OCI-LY3 (cell line): Measurements from ENCODE around the gene POLE3.

Experiments used
- H2AFZ ChIP-seq: fragments of 200-600, 300-600 bp; shearing (Covaris generic); 2 replicates; pipeline ENCODE4 v1.6.0; 2014; ENCODE audit warnings: antibody characterized with exemption, low read depth, low read length
- H3K27ac ChIP-seq: fragments of 200-600, 300-600 bp; sonication (generic); 2 replicates; pipeline ENCODE4 v1.5.1; 2014; ENCODE audit warnings: mild to moderate bottlenecking, low read length, moderate library complexity, mixed read lengths
- H3K27me3 ChIP-seq: fragments of 200-600, 300-600 bp; sonication (generic); 2 replicates; pipeline ENCODE4 v1.6.1; 2014; ENCODE audit warnings: low read depth, low read length, mixed read lengths
- H3K36me3 ChIP-seq: fragments of 200-600, 300-600 bp; sonication (generic); replicated peaks from 2 replicates; pipeline ENCODE3; 2014; ENCODE audit warnings: low read depth, low read length, mixed read lengths
- H3K4me1 ChIP-seq: fragments of 300-600, 200-600 bp; sonication (generic); 2 replicates; pipeline ENCODE4 v1.6.1; 2014; ENCODE audit warnings: low read length, mixed read lengths
- H3K4me2 ChIP-seq: fragments of 200-600, 300-600 bp; sonication (generic); 2 replicates; pipeline ENCODE4 v1.6.1; 2014; ENCODE audit warnings: low read length, mixed read lengths
- H3K4me3 ChIP-seq: fragments of 300-600, 200-600 bp; sonication (generic); 2 replicates; pipeline ENCODE4 v1.5.1; 2014; ENCODE audit warnings: antibody characterized with exemption, mild to moderate bottlenecking, low read length, moderate library complexity
- H3K79me2 ChIP-seq: fragments of 300-600, 200-600 bp; shearing (Covaris generic); 2 replicates; pipeline ENCODE4 v1.6.1; 2014; ENCODE audit warnings: mild to moderate bottlenecking, low read length, mixed read lengths
- H3K9ac ChIP-seq: fragments of 300-600, 200-600 bp; shearing (Covaris generic); 2 replicates; pipeline ENCODE4 v1.6.0; 2014; ENCODE audit warnings: mild to moderate bottlenecking, low read length, moderate library complexity
- H3K9me3 ChIP-seq: fragments of 200-600, 300-600 bp; shearing (Covaris generic); 2 replicates; pipeline ENCODE4 v1.6.1; 2014; ENCODE audit warnings: low read length, mixed read lengths; ENCODE audit not compliant: insufficient read depth
- H4K20me1 ChIP-seq: fragments of 200-600, 300-600 bp; sonication (generic); 2 replicates; pipeline ENCODE4 v1.6.1; 2016; ENCODE audit warnings: low read length, mixed read lengths; ENCODE audit not compliant: insufficient read depth
- CTCF ChIP-seq: fragments of 200-600, 300-600 bp; sonication (generic); IDR thresholded peaks from 2 replicates; pipeline ENCODE4 v1.5.1; 2014; ENCODE audit warnings: antibody characterized with exemption, low read length, low read depth
- EZH2phosphoT487 ChIP-seq: fragments of 200-600 bp; shearing (Covaris generic); IDR thresholded peaks from 2 replicates; pipeline ENCODE4 v1.6.1; 2018; ENCODE audit warnings: antibody characterized with exemption, mixed run types, low read depth

POLE3 gene

GRCh38 chr9:113373256-113373655 is 37.2 kb downstream of the POLE3 start:
- H3K4me3 ChIP-seq: no peak overlapping the region
- H3K36me3 ChIP-seq: peaks cover 32% of the 10 kb centered on the region
- no peaks in the 10 kb centered on the region for H3K27me3 ChIP-seq
- peaks cover 12% of the 10 kb centered on the region; the same call in 1 of the 2 replicates for H3K4me1 ChIP-seq
- no peak overlapping the region for H3K27ac ChIP-seq
- TF ChIP-seq EZH2phosphoT487: no peak
- no peak for TF ChIP-seq CTCF
- peaks cover 11% of the 10 kb centered on the region for H3K79me2 ChIP-seq
- H3K9ac ChIP-seq: no peak overlapping the region
- H4K20me1 ChIP-seq: no peaks in the 10 kb centered on the region; the same call in 1 of the 2 replicates
- H2AFZ ChIP-seq: no peak overlapping the region
- H3K4me2 ChIP-seq: no peak overlapping the region
- H3K9me3 ChIP-seq: no peaks in the 10 kb centered on the region

GRCh38 chr9:113372059-113372458 is 38.4 kb downstream of the POLE3 start:
- Histone ChIP-seq H3K4me1 (peaks cover 4% of the 10 kb centered on the region; the same call in 1 of the 2 replicates), H3K4me3 (no peak overlapping the region), H3K27ac (no peak overlapping the region), H3K9ac (no peak overlapping the region), H3K36me3 (peaks cover 32% of the 10 kb centered on the region), H3K27me3 (no peaks in the 10 kb centered on the region), H3K9me3 (no peaks in the 10 kb centered on the region), H3K4me2 (no peak overlapping the region), H4K20me1 (no peaks in the 10 kb centered on the region; the same call in 1 of the 2 replicates), H2AFZ (no peak overlapping the region), H3K79me2 (peaks cover 11% of the 10 kb centered on the region)
- TF ChIP-seq CTCF: no peak
- no peak for TF ChIP-seq EZH2phosphoT487

- H3K27me3 ChIP-seq: no peaks in the 10 kb centered on the region
- H3K4me2 ChIP-seq: no peak overlapping the region
- H3K9ac ChIP-seq: no peak overlapping the region
- no peak overlapping the region for H3K27ac ChIP-seq
- H2AFZ ChIP-seq: no peak overlapping the region
- H4K20me1 ChIP-seq: no peaks in the 10 kb centered on the region; the same call in 1 of the 2 replicates
- H3K4me1 ChIP-seq: peaks cover 4% of the 10 kb centered on the region; the same call in 1 of the 2 replicates
- peaks cover 6% of the 10 kb centered on the region for H3K79me2 ChIP-seq
- no peak overlapping the region for H3K4me3 ChIP-seq
- peaks cover 32% of the 10 kb centered on the region for H3K36me3 ChIP-seq
- no peaks in the 10 kb centered on the region for H3K9me3 ChIP-seq
- TF ChIP-seq CTCF: no peak
Measured at GRCh38 chr9:113370806-113371325, 39.6 kb downstream of the POLE3 start.

- Histone ChIP-seq H4K20me1 (no peaks in the 10 kb centered on the region; the same call in 1 of the 2 replicates), H3K9me3 (no peaks in the 10 kb centered on the region), H3K4me3 (no peak overlapping the region), H2AFZ (no peak overlapping the region), H3K79me2 (no peaks in the 10 kb centered on the region), H3K9ac (no peak overlapping the region), H3K4me2 (no peak overlapping the region), H3K36me3 (peaks cover 24% of the 10 kb centered on the region), H3K4me1 (no peaks in the 10 kb centered on the region), H3K27ac (no peak overlapping the region), H3K27me3 (no peaks in the 10 kb centered on the region)
- TF ChIP-seq EZH2phosphoT487 (no peak), CTCF (no peak)
Measured at GRCh38 chr9:113369855-113370140, 40.7 kb downstream of the POLE3 start.
